Activated CD8-positive, alpha-beta memory T cell treated with anti-CD3 and anti-CD28 coated beads, Interleukin-2, amount 10 ng/mL, durations not matched to agents 7 days and 5 days (primary cell): ENCODE data around the gene RND2. TPM values are rescaled to one million over a fixed set of nuclear protein-coding genes. Genes with fewer than 3 reads are reported as not detected.
"Not testable (repeated sequence)": the region's sequence is repeated elsewhere in the genome, so short reads cannot be mapped to it uniquely, and the experiment has no call there.

ENCODE experiments used
- ATAC-seq: fragments of 150-1000 bp; cut with Tn5 transposase; one replicate; pipeline ENCODE4 v1.10.0; 2021; ENCODE audit warnings: moderate library complexity
- CTCF ChIA-PET: fragments of 350-600 bp; sonication (Branson Sonifier 250); formaldehyde crosslinking; loops from one replicate; lab custom pipeline; 2021; ENCODE audit warnings: antibody characterized with exemption; lab: Charles Lee
- DNase-seq: peaks from one replicate; pipeline ENCODE4 v3.0.0-alpha.2; 2020
- H3K27ac Mint-ChIP-seq: one replicate; pipeline ENCODE4 v1.8.0; 2021; ENCODE audit warnings: mild to moderate bottlenecking, mixed read lengths
- H3K27me3 Mint-ChIP-seq: one replicate; pipeline ENCODE4 v1.8.0; 2021; ENCODE audit warnings: mixed read lengths
- H3K36me3 Mint-ChIP-seq: one replicate; pipeline ENCODE4 v1.8.0; 2021; ENCODE audit warnings: mild to moderate bottlenecking, mixed read lengths
- H3K4me1 Mint-ChIP-seq: one replicate; pipeline ENCODE4 v1.8.0; 2021; ENCODE audit warnings: mixed read lengths
- H3K4me3 Mint-ChIP-seq: one replicate; pipeline ENCODE4 v1.8.0; 2021; ENCODE audit warnings: mild to moderate bottlenecking, moderate library complexity, mixed read lengths
- H3K9me3 Mint-ChIP-seq: one replicate; pipeline ENCODE4 v1.8.0; 2022; ENCODE audit warnings: low read depth, mixed read lengths
- total RNA-seq, 2 experiments: library from RNA; stranded (reverse); gene quantifications; one replicate each; pipeline ENCODE4 v1.2.3, GENCODE V29; 2021

The RND2 gene
- total RNA-seq, result not detected

GRCh38 chr17:43024407-43025289 is at the start of gene RND2:
TSS of gene RND2 (plus strand) at chr17:43025231. CDS start at chr17:43025348, 117 bp downstream.
- Mint-ChIP-seq H3K27ac (peak within 1 kb of the TSS; percentile 26), H3K9me3 (no peaks in the 10 kb centered on the region), H3K4me1 (peaks cover 22% of the 10 kb centered on the region), H3K4me3 (peak within 1 kb of the TSS; percentile 72), H3K36me3 (no peaks in the 10 kb centered on the region), H3K27me3 (peaks cover 25% of the 10 kb centered on the region)
- peak; percentile 86 for DNase-seq
- peak; percentile 64 for ATAC-seq
- CTCF ChIA-PET, result interaction anchor here (0.8 to 1.4 kb wide), 14 partner anchors 9 to 344 kb away, joined by 3 to 8 read pairs (median 4); partner anchors contain the start of gene RPL27

GRCh38 chr17:42975265-42975664 is 49.8 kb upstream of the RND2 start:
- Mint-ChIP-seq H3K4me3 (no peak overlapping the region), H3K4me1 (peaks cover 11% of the 10 kb centered on the region), H3K36me3 (no peaks in the 10 kb centered on the region), H3K9me3 (no peaks in the 10 kb centered on the region), H3K27ac (no peak overlapping the region), H3K27me3 (no peaks in the 10 kb centered on the region)
- CTCF ChIA-PET, result no interaction called here
- DNase-seq (no peak), ATAC-seq (no peak)

GRCh38 chr17:42975701-42976100 is 49.3 kb upstream of the RND2 start:
- ATAC-seq, DNase-seq, H3K4me3 Mint-ChIP-seq, H3K27ac Mint-ChIP-seq, CTCF ChIA-PET, H3K9me3 Mint-ChIP-seq, H3K36me3 Mint-ChIP-seq, H3K27me3 Mint-ChIP-seq: not testable (repeated sequence)
- peaks cover 13% of the 10 kb centered on the region for H3K4me1 Mint-ChIP-seq

GRCh38 chr17:42979511-42980273 is 45.3 kb upstream of the RND2 start, which contains the start of gene PTGES3L:
TSS of gene PTGES3L (minus strand) at chr17:42980080. CDS start at chr17:42980053, 27 bp downstream.
- ATAC-seq, result peak; percentile 44
- Mint-ChIP-seq H3K27ac (peak within 1 kb of the TSS; percentile 97), H3K4me3 (peak within 1 kb of the TSS; percentile 100), H3K36me3 (peaks cover 15% of the 10 kb centered on the region), H3K9me3 (no peaks in the 10 kb centered on the region), H3K27me3 (no peaks in the 10 kb centered on the region), H3K4me1 (peaks cover 32% of the 10 kb centered on the region)
- peak; percentile 56 for DNase-seq
- CTCF ChIA-PET, result interaction anchor here (0.7 to 3.4 kb wide), 2 partner anchors 9 to 19 kb away, joined by 3 to 26 read pairs; partner anchors contain the start of gene RPL27

- peak; percentile 94 for DNase-seq
- peaks cover 19% of the 10 kb centered on the region for H3K36me3 Mint-ChIP-seq
- H3K4me1 Mint-ChIP-seq, result peaks cover 37% of the 10 kb centered on the region
- H3K27ac Mint-ChIP-seq, result peak within 1 kb of the TSS; percentile 97
- ATAC-seq, result peak; percentile 83
- CTCF ChIA-PET, result interaction anchor here (3.4 kb wide), 1 partner anchor 18 kb away, joined by 26 read pairs; the partner anchor contains the start of gene RPL27
- no peaks in the 10 kb centered on the region for H3K9me3 Mint-ChIP-seq
- H3K4me3 Mint-ChIP-seq, result peak within 1 kb of the TSS; percentile 100
- H3K27me3 Mint-ChIP-seq, result no peaks in the 10 kb centered on the region
These were observed 44.7 kb upstream of the RND2 start, which contains the start of gene RUNDC1 for GRCh38 chr17:42980274-42980765. TSS of gene RUNDC1 (plus strand) at chr17:42980565. CDS start at chr17:42980577, 12 bp downstream.

GRCh38 chr17:42980766-42981397 is 44.1 kb upstream of the RND2 start:
- H3K4me1 Mint-ChIP-seq, result peaks cover 41% of the 10 kb centered on the region
- no peaks in the 10 kb centered on the region for H3K9me3 Mint-ChIP-seq
- ATAC-seq, result peak; percentile 77
- peak overlapping the region; percentile 100 for H3K4me3 Mint-ChIP-seq
- H3K27ac Mint-ChIP-seq, result peak overlapping the region; percentile 97
- peaks cover 24% of the 10 kb centered on the region for H3K36me3 Mint-ChIP-seq
- H3K27me3 Mint-ChIP-seq, result no peaks in the 10 kb centered on the region
- DNase-seq, result peak; percentile 87
- CTCF ChIA-PET, result interaction anchor here (3.4 kb wide), 1 partner anchor 17 kb away, joined by 26 read pairs; the partner anchor contains the start of gene RPL27

- H3K36me3 Mint-ChIP-seq, result peaks cover 26% of the 10 kb centered on the region
- peak overlapping the region; percentile 32 for H3K4me3 Mint-ChIP-seq
- H3K27ac Mint-ChIP-seq, result peak overlapping the region; percentile 54
- no peaks in the 10 kb centered on the region for H3K9me3 Mint-ChIP-seq
- CTCF ChIA-PET, result interaction anchor here (0.7 to 2.3 kb wide), 2 partner anchors 15 to 502 kb away, joined by 4 to 8 read pairs; partner anchors contain the start of gene RPL27
- H3K4me1 Mint-ChIP-seq, result peaks cover 41% of the 10 kb centered on the region
- DNase-seq (no peak), ATAC-seq (no peak)
- no peaks in the 10 kb centered on the region for H3K27me3 Mint-ChIP-seq
These were observed 42.8 kb upstream of the RND2 start for GRCh38 chr17:42982266-42982665.

GRCh38 chr17:42985225-42985624 is 39.8 kb upstream of the RND2 start:
- CTCF ChIA-PET, result interaction anchor here (2.7 kb wide), 1 partner anchor 13 kb away, joined by 12 read pairs; the partner anchor contains the start of gene RPL27
- Mint-ChIP-seq H3K27me3 (no peaks in the 10 kb centered on the region), H3K36me3 (peaks cover 44% of the 10 kb centered on the region), H3K9me3 (no peaks in the 10 kb centered on the region), H3K4me3 (no peak overlapping the region), H3K4me1 (peaks cover 30% of the 10 kb centered on the region), H3K27ac (no peak overlapping the region)
- ATAC-seq, result no peak
- no peak for DNase-seq

- ATAC-seq (no peak), DNase-seq (no peak)
- Mint-ChIP-seq H3K9me3 (no peaks in the 10 kb centered on the region), H3K27me3 (no peaks in the 10 kb centered on the region), H3K4me1 (peaks cover 13% of the 10 kb centered on the region), H3K4me3 (no peak overlapping the region), H3K36me3 (peaks cover 47% of the 10 kb centered on the region), H3K27ac (no peak overlapping the region)
- CTCF ChIA-PET, result no interaction called here
These were observed 35.9 kb upstream of the RND2 start for GRCh38 chr17:42989141-42989540.

- ATAC-seq, result no peak
- Mint-ChIP-seq H3K27ac (no peak overlapping the region), H3K36me3 (peaks cover 43% of the 10 kb centered on the region), H3K4me1 (peaks cover 7% of the 10 kb centered on the region), H3K4me3 (no peak overlapping the region), H3K27me3 (no peaks in the 10 kb centered on the region), H3K9me3 (no peaks in the 10 kb centered on the region)
- CTCF ChIA-PET, result interaction anchor here (0.6 kb wide), 1 partner anchor 182 kb away, joined by 3 read pairs; no protein-coding TSS in a partner anchor
- DNase-seq, result no peak
These were observed 35.0 kb upstream of the RND2 start for GRCh38 chr17:42989726-42990652.

- CTCF ChIA-PET, result no interaction called here
- Mint-ChIP-seq H3K4me3 (no peak overlapping the region), H3K27me3 (no peaks in the 10 kb centered on the region), H3K9me3 (no peaks in the 10 kb centered on the region), H3K27ac (no peak overlapping the region), H3K4me1 (no peaks in the 10 kb centered on the region), H3K36me3 (peaks cover 35% of the 10 kb centered on the region)
- DNase-seq, result no peak
- no peak for ATAC-seq
These were observed 33.6 kb upstream of the RND2 start for GRCh38 chr17:42991471-42991870.

GRCh38 chr17:42992872-42993271 is 32.2 kb upstream of the RND2 start:
- CTCF ChIA-PET, result no interaction called here

More at GRCh38 chr17:42992872-42993271, 32.2 kb upstream of the RND2 start:
- Mint-ChIP-seq H3K36me3 (peaks cover 29% of the 10 kb centered on the region), H3K27me3 (no peaks in the 10 kb centered on the region), H3K4me1 (peaks cover 10% of the 10 kb centered on the region), H3K27ac (no peak overlapping the region), H3K4me3 (no peak overlapping the region), H3K9me3 (no peaks in the 10 kb centered on the region)
- DNase-seq (no peak), ATAC-seq (no peak)
